HepG2 (cell line): Measurements from ENCODE around the gene ZSCAN31. TPM values are rescaled to one million over a fixed set of nuclear protein-coding genes. Genes with fewer than 3 reads are reported as not detected.

Source experiments
- BATF2 ChIP-seq: sonication (generic); formaldehyde crosslinking; IDR thresholded peaks from 2 replicates; pipeline ENCODE4 v1.8.0; 2022; ENCODE audit warnings: mild to moderate bottlenecking, missing genetic modification reagents, moderate library complexity
- DMAP1 ChIP-seq: IDR thresholded peaks from 2 replicates; pipeline ENCODE4 v1.6.1; 2016
- JUNB ChIP-seq: sonication (generic); formaldehyde crosslinking; IDR thresholded peaks from 2 replicates; pipeline ENCODE4 v1.8.0; 2022; ENCODE audit warnings: missing genetic modification reagents, mild to moderate bottlenecking, borderline replicate concordance
- KLF12 ChIP-seq: sonication (generic); formaldehyde crosslinking; IDR thresholded peaks from 2 replicates; pipeline ENCODE4 v1.4.0; 2020; ENCODE audit warnings: missing genetic modification reagents, borderline replicate concordance
- LBX2 ChIP-seq: sonication (generic); formaldehyde crosslinking; IDR thresholded peaks from 2 replicates; pipeline ENCODE4 v1.5.0; 2020; ENCODE audit warnings: missing genetic modification reagents, mild to moderate bottlenecking, borderline replicate concordance
- MED13 ChIP-seq: sonication (generic); formaldehyde crosslinking; IDR thresholded peaks from 2 replicates; pipeline ENCODE4 v1.5.0; 2020; ENCODE audit warnings: missing genetic modification reagents
- NFYC ChIP-seq: IDR thresholded peaks from 2 replicates; pipeline ENCODE4 v1.6.1; 2016; ENCODE audit warnings: missing genetic modification reagents, missing compliant biosample characterization
- PHF20 ChIP-seq: sonication (generic); formaldehyde crosslinking; IDR thresholded peaks from 2 replicates; pipeline ENCODE4 v1.5.0; 2020; ENCODE audit warnings: mild to moderate bottlenecking, missing genetic modification reagents
- PRDM10 ChIP-seq: sonication (generic); formaldehyde crosslinking; IDR thresholded peaks from 2 replicates; pipeline ENCODE4 v1.4.0; 2020; ENCODE audit warnings: low read depth, missing genetic modification reagents
- RBFOX2 ChIP-seq: fragments of 200-400 bp; formaldehyde crosslinking; IDR thresholded peaks from 2 replicates; pipeline ENCODE4 v1.6.1; 2017; ENCODE audit warnings: low read depth, mild to moderate bottlenecking, low read length
- SNAPC2 ChIP-seq: sonication (generic); formaldehyde crosslinking; IDR thresholded peaks from 2 replicates; pipeline ENCODE4 v1.8.1; 2022; ENCODE audit warnings: mild to moderate bottlenecking, missing genetic modification reagents
- TFDP2 ChIP-seq: sonication (generic); formaldehyde crosslinking; IDR thresholded peaks from 2 replicates; pipeline ENCODE4 v1.4.0; 2020; ENCODE audit warnings: missing genetic modification reagents
- THAP9 ChIP-seq: sonication (generic); formaldehyde crosslinking; IDR thresholded peaks from 2 replicates; pipeline ENCODE4; 2020; ENCODE audit warnings: missing genetic modification reagents, mild to moderate bottlenecking, borderline replicate concordance
- ZBTB37 ChIP-seq: sonication (generic); formaldehyde crosslinking; IDR thresholded peaks from 2 replicates; pipeline ENCODE4 v1.4.0; 2020; ENCODE audit warnings: mild to moderate bottlenecking, missing genetic modification reagents
- ZNF431 ChIP-seq: sonication (generic); formaldehyde crosslinking; IDR thresholded peaks from 2 replicates; pipeline ENCODE4 v1.9.0; 2022; ENCODE audit warnings: missing genetic modification reagents, low read depth, mild to moderate bottlenecking, borderline replicate concordance
- polyA plus RNA-seq, 8 experiments: library from polyadenylated mRNA; depleted of rRNA in 3 of 8; stranded (reverse) in 7 of 8; unstranded in 1 of 8; fragments of >200 nt; fragmentation: Illumina TruSeq in 4 of 8; extraction: Trizol in 4 of 8; gene quantifications; 2 replicates each; pipeline versions ENCODE4 v1.2.1 to v1.2.3, GENCODE V29; 2011 to 2016; ENCODE audit warnings: low read depth in 4 of 8, missing spikeins in 1 of 8, mixed read lengths in 1 of 8; ENCODE audit not compliant: insufficient read depth in 1 of 8
- total RNA-seq, 5 experiments: library from RNA; depleted of rRNA; stranded (reverse); fragments of >200 nt; fragmentation: Illumina TruSeq; extraction: Trizol; gene quantifications; 2 replicates each; pipeline ENCODE4 v1.2.3, GENCODE V29; 2016; ENCODE audit warnings: low read depth in 1 of 5

ZSCAN31 gene
- total and polyA plus RNA-seq, 2 of the 13 experiments (the other 11 are each of a cell fraction or from before 2014, with no cell fraction given), result 5.3 to 6.2 TPM

GRCh38 chr6:28349892-28350737, 14.2 kb upstream of the ZSCAN31 start, which contains the start of gene ZKSCAN3 (continued):
- TF ChIP-seq TFDP2 (CRISPR knock-in tag) (no peak; the same call in 1 of the 2 replicates), KLF12 (CRISPR knock-in tag) (peak; percentile 98; the same call in 1 of the 2 replicates), BATF2 (CRISPR knock-in tag) (no peak), DMAP1 (CRISPR knock-in tag) (peak; percentile 92), MED13 (CRISPR knock-in tag) (no peak; the same call in 1 of the 2 replicates), NFYC (CRISPR knock-in tag) (no peak), PRDM10 (CRISPR knock-in tag) (0 out of 2 replicates have a peak, but pooled peaks have one; percentile 62), JUNB (CRISPR knock-in tag) (peak; percentile 60; the same call in 1 of the 2 replicates), ZNF431 (CRISPR knock-in tag) (no peak), SNAPC2 (CRISPR knock-in tag) (peak; percentile 37; the same call in 1 of the 2 replicates), THAP9 (CRISPR knock-in tag) (peak; percentile 90), LBX2 (CRISPR knock-in tag) (no peak), RBFOX2 (peak; percentile 56), PHF20 (CRISPR knock-in tag) (peak; percentile 93), ZBTB37 (CRISPR knock-in tag) (no peak; the same call in 1 of the 2 replicates)
